Measurements from ENCODE around the gene TEX54. TPM values are rescaled to one million over a fixed set of nuclear protein-coding genes. Genes with fewer than 3 reads are reported as not detected.
A peak's percentile ranks its signal among the peaks of the same experiment; 100 is the strongest.

Gene TEX54
- total RNA-seq, 2 donors from 2014 or later: not detected

DNA sequence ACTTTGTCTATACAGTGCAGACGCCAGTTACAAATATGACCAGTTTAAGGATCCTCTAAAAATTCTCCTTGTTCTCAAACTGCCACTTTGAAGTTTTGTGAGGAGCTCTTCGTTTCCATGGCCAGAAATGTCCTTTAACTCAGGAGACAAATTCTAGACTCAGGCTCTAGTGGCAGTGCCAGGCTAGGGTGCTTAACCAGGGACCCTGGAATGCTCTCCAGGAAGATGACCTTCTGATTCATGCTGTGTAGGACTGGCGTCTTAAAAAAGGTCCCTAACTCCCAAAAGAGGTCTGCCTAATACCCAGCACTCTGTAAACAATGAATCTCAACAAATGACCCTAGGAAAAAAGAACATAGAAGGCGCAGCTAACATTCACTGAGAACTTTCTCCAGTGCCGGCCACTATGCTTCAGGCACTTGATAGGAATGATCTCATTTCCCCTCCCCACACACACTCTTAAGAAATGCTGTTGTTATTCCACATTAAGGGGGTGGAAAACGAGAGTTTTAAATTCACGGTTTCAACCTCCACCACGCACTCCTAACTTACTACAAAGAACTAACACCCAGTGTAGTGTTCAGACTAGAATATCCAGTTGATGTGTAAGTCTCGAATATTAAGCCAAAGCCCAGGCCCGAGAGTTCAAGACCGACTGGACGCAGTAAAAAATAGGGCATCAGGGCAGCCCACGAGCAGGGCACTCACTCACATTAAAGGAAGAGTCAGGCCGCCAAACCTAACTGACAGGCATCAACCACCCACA, 28.1 kb downstream of the TEX54 start:
- H3K9me3 ChIP-seq (ENCODE audit: control insufficient read depth, low read length, poor library complexity, severe bottlenecking): no peaks in the 10 kb centered on the region
- Mint-ChIP-seq H3K27ac (peak overlapping the region; percentile 96), H3K4me3 (peak overlapping the region; percentile 97), H3K36me3 (ENCODE audit: low read depth) (peaks cover 2% of the 10 kb centered on the region), H3K4me1 (peaks cover 22% of the 10 kb centered on the region), H3K27me3 (no peaks in the 10 kb centered on the region)
- DNase-seq (no peak), ATAC-seq (peak; percentile 29)

DNA sequence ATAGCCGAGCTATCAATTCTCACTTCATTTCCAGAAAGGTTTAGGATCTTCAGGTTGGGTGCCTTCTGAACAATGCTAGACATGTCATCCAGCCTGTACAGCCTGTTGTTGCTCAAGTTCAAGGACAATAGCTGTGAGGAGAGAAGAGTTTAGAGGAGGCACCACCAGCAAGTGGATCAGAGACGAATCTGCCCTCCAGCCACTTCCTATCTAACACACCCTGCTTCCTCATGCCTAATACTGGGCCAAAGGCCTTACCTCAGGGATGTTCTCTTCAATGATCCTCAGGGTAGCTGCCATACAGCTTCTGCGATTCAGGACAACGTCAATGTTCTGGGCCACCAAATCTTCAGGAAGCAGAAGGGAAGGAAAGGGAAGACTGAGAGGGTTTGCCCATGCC, 31.6 kb downstream of the TEX54 start:
- H3K4me3 Mint-ChIP-seq: no peak overlapping the region
- ATAC-seq (no peak), DNase-seq (no peak)
- H3K9me3 ChIP-seq (ENCODE audit: control insufficient read depth, low read length, poor library complexity, severe bottlenecking): no peaks in the 10 kb centered on the region
- H3K27me3 Mint-ChIP-seq: no peaks in the 10 kb centered on the region
- H3K36me3 Mint-ChIP-seq (ENCODE audit: low read depth): peaks cover 8% of the 10 kb centered on the region
- H3K4me1 Mint-ChIP-seq: peaks cover 21% of the 10 kb centered on the region
- H3K27ac Mint-ChIP-seq: no peak overlapping the region

- Mint-ChIP-seq H3K4me3 (no peak overlapping the region), H3K36me3 (ENCODE audit: low read depth) (peaks cover 5% of the 10 kb centered on the region), H3K27me3 (no peaks in the 10 kb centered on the region), H3K27ac (no peak overlapping the region), H3K4me1 (peaks cover 14% of the 10 kb centered on the region)
- ATAC-seq (no peak), DNase-seq (no peak)
- no peaks in the 10 kb centered on the region for H3K9me3 ChIP-seq (ENCODE audit: control insufficient read depth, low read length, poor library complexity, severe bottlenecking)
Observed at GRCh38 chr11:62799486-62799885, 33.2 kb downstream of the TEX54 start.

DNA sequence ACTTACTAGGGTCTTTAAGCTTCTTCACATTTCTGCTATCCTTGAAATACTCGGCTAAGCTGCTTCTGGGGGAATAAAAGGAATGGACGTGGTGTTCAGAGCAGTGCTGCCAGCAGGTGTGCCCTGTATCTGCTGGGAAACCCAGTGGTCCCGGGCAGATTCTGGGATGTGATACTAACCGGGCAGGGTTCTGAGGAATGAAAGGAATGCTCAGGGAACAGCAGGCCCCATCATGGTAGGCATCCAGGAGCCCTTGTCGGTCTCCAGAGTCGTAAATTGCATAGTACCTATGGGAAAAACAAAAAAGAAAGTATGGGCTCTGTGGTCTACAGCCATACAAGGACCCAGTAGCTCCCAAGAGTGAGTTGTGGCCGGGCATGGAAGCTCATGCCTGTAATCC, 36.4 kb downstream of the TEX54 start:
- peaks cover 8% of the 10 kb centered on the region for H3K36me3 Mint-ChIP-seq (ENCODE audit: low read depth)
- DNase-seq (no peak), ATAC-seq (no peak)
- no peak overlapping the region for H3K27ac Mint-ChIP-seq
- no peaks in the 10 kb centered on the region for H3K9me3 ChIP-seq (ENCODE audit: control insufficient read depth, low read length, poor library complexity, severe bottlenecking)
- H3K4me3 Mint-ChIP-seq: no peak overlapping the region
- H3K27me3 Mint-ChIP-seq: no peaks in the 10 kb centered on the region
- peaks cover 16% of the 10 kb centered on the region for H3K4me1 Mint-ChIP-seq

- Mint-ChIP-seq H3K36me3 (ENCODE audit: low read depth) (peaks cover 8% of the 10 kb centered on the region), H3K27me3 (no peaks in the 10 kb centered on the region)
Observed at GRCh38 chr11:62794201-62794775, 38.4 kb downstream of the TEX54 start.

GRCh38 chr11:62792202-62792575, 40.5 kb downstream of the TEX54 start:
- no peak for DNase-seq
- Mint-ChIP-seq H3K36me3 (ENCODE audit: low read depth) (peaks cover 3% of the 10 kb centered on the region), H3K4me1 (peaks cover 41% of the 10 kb centered on the region), H3K27me3 (no peaks in the 10 kb centered on the region), H3K4me3 (peak overlapping the region; percentile 92), H3K27ac (peak overlapping the region; percentile 93)
- peak; percentile 6 for ATAC-seq
- no peaks in the 10 kb centered on the region for H3K9me3 ChIP-seq (ENCODE audit: control insufficient read depth, low read length, poor library complexity, severe bottlenecking)

More at GRCh38 chr11:62794201-62794775, 38.4 kb downstream of the TEX54 start:
- H3K9me3 ChIP-seq (ENCODE audit: control insufficient read depth, low read length, poor library complexity, severe bottlenecking): no peaks in the 10 kb centered on the region
- peaks cover 33% of the 10 kb centered on the region for H3K4me1 Mint-ChIP-seq
- DNase-seq: no peak
- peak overlapping the region; percentile 29 for H3K27ac Mint-ChIP-seq
- no peak for ATAC-seq
- no peak overlapping the region for H3K4me3 Mint-ChIP-seq

DNA sequence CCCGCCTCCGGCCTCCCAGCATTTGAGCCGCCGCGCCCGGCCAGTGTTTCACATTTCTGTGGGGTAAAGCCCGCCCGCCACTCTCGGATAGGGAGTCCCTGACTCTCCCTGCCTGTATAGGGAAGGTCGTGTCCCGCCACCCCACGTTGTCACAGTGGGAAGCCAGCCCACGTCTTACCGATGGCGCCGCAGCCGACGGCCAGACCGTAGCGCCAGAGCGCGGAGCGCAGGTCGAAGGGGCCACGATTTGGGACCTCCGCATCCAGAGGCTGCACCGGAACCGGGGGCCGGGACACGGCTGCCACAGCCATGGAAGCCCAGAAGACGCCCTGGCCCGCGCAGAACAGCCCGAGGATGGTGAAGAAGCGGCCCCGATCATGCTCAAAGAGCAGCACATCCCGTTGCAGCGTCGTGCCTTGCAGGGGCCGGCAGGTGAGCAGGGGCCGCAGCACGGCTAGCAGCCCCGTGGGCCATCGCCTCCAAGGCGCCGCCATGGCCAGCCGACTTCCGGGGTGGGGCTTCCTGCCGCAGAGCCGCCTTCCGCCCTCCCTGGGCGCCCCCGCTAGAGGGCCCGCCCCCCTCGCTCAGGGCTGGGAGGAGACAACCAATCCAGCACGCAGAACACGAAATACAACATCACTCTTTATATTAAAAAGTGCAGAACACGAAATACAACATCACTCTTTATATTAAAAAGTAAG, 41.0 kb downstream of the TEX54 start, which contains the start of gene TMEM223:
TMEM223 (minus strand) TSS at position 506 of the 701 bp plus-strand sequence; CDS start at position 494, 12 bp downstream.
- Mint-ChIP-seq H3K36me3 (ENCODE audit: low read depth) (peaks cover 3% of the 10 kb centered on the region), H3K27ac (peak within 1 kb of the TSS; percentile 93), H3K4me3 (peak within 1 kb of the TSS; percentile 92), H3K4me1 (peaks cover 43% of the 10 kb centered on the region), H3K27me3 (no peaks in the 10 kb centered on the region)
- DNase-seq: peak; percentile 83 to 87 (median 86)
- peak; percentile 80 for ATAC-seq
- H3K9me3 ChIP-seq (ENCODE audit: control insufficient read depth, low read length, poor library complexity, severe bottlenecking): no peaks in the 10 kb centered on the region

DNA sequence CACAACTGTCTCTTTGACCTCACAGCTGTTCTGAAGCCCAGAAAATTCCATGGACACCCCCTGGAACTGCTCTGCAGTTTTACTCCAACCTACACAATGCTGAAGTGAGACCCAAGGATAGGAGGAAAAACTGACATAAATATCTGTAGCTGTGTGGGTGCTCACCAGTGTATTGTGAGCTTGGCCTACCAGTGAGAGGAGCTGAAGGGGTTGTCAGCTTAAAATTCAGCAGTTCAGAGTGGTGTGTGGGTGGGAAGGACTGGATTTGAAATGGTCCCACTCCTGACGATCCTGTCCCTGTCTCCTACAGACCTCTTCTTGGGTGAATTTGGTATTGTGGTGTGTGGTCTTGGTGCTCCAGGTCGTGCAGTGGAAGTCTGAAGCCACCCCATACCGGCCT, 43.1 kb downstream of the TEX54 start:
- DNase-seq (no peak), ATAC-seq (no peak)
- peaks cover 3% of the 10 kb centered on the region for H3K36me3 Mint-ChIP-seq (ENCODE audit: low read depth)
- H3K9me3 ChIP-seq (ENCODE audit: control insufficient read depth, low read length, poor library complexity, severe bottlenecking): no peaks in the 10 kb centered on the region
- peak overlapping the region; percentile 93 for H3K27ac Mint-ChIP-seq
- peaks cover 46% of the 10 kb centered on the region for H3K4me1 Mint-ChIP-seq
- peak overlapping the region; percentile 80 for H3K4me3 Mint-ChIP-seq
- no peaks in the 10 kb centered on the region for H3K27me3 Mint-ChIP-seq

- Mint-ChIP-seq H3K27ac (peak overlapping the region; percentile 93), H3K27me3 (no peaks in the 10 kb centered on the region), H3K4me3 (peak overlapping the region; percentile 80), H3K4me1 (peaks cover 41% of the 10 kb centered on the region), H3K36me3 (ENCODE audit: low read depth) (no peaks in the 10 kb centered on the region)
- ATAC-seq (no peak), DNase-seq (no peak)
- no peaks in the 10 kb centered on the region for H3K9me3 ChIP-seq (ENCODE audit: control insufficient read depth, low read length, poor library complexity, severe bottlenecking)
Observed at GRCh38 chr11:62788991-62789390, 43.6 kb downstream of the TEX54 start.

DNA sequence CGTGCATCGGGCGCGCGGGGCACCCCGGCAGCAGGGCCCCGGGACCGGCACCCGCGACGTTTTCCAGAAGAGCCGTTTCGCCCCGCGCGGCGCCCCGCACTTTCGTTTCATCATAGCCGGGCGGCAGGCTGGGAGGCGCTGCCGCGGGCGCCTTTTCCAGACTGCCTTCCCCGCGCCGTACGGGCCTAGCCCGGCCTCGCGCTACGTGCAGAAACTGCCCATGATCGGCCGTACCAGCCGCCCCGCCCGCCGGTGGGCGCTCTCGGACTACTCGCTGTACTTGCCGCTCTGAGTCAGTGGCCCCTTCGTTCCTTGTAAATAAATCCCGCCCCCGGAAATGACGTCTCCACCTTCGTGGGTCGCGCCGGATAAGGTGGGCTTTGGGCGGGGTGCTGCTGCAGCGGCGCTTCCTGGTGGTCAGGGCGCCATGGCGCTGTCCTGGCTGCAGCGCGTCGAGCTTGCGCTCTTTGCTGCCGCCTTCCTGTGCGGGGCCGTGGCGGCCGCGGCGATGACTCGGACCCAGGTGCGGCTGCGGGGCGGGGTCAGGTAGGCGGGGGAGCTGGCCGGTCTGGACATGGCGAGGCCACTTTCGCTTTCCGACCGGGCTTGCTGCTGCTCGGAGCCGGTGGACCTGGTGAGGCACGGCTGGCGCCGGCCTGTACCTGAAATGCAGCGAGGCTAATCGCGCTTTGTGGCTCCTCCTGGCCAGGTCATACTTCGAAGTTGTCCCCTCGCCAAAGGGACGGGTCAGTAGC, 45.5 kb downstream of the TEX54 start, which contains the start of gene TMEM179B:
TMEM179B (plus strand) TSS at position 398 of the 755 bp plus-strand sequence; CDS start at position 428, 30 bp downstream.
- Mint-ChIP-seq H3K4me1 (peaks cover 36% of the 10 kb centered on the region), H3K27me3 (no peaks in the 10 kb centered on the region), H3K36me3 (ENCODE audit: low read depth) (no peaks in the 10 kb centered on the region), H3K27ac (peak within 1 kb of the TSS; percentile 93), H3K4me3 (peak within 1 kb of the TSS; percentile 95)
- peak; percentile 73 for ATAC-seq
- DNase-seq: peak; percentile 88 to 93 (median 91)
- H3K9me3 ChIP-seq (ENCODE audit: control insufficient read depth, low read length, poor library complexity, severe bottlenecking): no peaks in the 10 kb centered on the region

DNA sequence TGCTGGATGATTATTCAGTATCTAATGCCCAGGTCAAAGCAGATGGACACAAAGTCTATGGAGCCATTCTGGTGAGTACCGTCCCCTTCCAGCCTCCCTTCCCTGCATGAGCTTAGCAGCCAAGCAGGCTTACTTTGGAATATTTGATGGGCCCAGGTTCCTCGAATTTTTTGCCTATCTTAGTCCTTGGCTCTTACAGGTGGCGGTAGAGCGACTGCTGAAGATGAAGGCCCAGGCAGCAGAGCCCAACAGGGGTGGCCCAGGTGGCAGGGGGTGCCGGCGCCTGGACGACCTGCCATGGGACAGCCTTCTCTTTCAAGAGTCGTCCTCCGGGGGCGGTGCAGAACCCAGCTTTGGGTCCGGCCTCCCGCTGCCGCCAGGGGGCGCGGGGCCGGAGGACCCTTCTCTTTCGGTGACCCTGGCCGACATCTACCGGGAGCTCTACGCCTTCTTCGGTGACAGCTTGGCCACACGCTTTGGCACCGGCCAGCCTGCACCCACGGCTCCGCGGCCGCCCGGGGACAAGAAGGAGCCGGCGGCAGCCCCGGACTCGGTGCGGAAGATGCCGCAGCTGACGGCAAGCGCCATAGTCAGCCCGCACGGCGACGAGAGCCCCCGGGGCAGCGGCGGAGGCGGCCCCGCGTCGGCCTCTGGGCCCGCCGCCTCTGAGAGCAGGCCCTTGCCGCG, 46.2 kb downstream of the TEX54 start:
- no peaks in the 10 kb centered on the region for H3K9me3 ChIP-seq (ENCODE audit: control insufficient read depth, low read length, poor library complexity, severe bottlenecking)
- peaks cover 33% of the 10 kb centered on the region for H3K4me1 Mint-ChIP-seq
- H3K4me3 Mint-ChIP-seq: peak overlapping the region; percentile 90
- H3K27me3 Mint-ChIP-seq: no peaks in the 10 kb centered on the region
- peak overlapping the region; percentile 93 for H3K27ac Mint-ChIP-seq
- H3K36me3 Mint-ChIP-seq (ENCODE audit: low read depth): no peaks in the 10 kb centered on the region
- DNase-seq (peak; percentile 78 to 85 (median 79)), ATAC-seq (peak; percentile 71)

DNA sequence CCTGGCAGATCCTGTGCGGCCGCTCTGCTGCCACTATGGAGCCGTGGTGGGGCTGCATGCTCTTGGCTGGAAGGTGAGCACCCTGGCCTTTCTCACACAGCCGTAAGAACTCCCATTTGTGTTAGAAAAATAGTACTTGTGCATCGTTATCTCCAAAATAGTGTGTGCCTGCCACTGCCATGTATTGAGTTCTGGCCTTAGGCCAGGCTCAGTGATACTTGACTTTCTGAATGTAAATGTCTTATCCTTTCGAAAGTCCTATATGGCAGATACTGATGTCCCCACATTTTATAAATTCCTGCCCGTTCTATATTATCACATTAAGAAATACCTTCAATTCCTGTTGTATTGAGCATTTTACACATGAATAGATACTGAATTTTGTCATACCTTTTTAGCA, 49.9 kb downstream of the TEX54 start:
- Mint-ChIP-seq H3K27ac (peak overlapping the region; percentile 37), H3K4me3 (no peak overlapping the region), H3K36me3 (ENCODE audit: low read depth) (no peaks in the 10 kb centered on the region), H3K27me3 (no peaks in the 10 kb centered on the region), H3K4me1 (peaks cover 11% of the 10 kb centered on the region)
- ATAC-seq (no peak), DNase-seq (no peak)
- no peaks in the 10 kb centered on the region for H3K9me3 ChIP-seq (ENCODE audit: control insufficient read depth, low read length, poor library complexity, severe bottlenecking)
